Mucosa of stomach (tissue), 1 donor: ENCODE results near the gene CCDC88C.
"Not testable (repeated sequence)": the region's sequence is repeated elsewhere in the genome, so short reads cannot be mapped to it uniquely, and the experiment has no call there.

Experiments
- H3K27me3 ChIP-seq: one replicate; pipeline ENCODE4 v1.7.0; 2013; ENCODE audit warnings: mild to moderate bottlenecking, low read length; ENCODE audit not compliant: control insufficient read depth, insufficient read depth
- H3K36me3 ChIP-seq: one replicate; pipeline ENCODE4 v1.7.0; 2013; ENCODE audit warnings: low read length; ENCODE audit not compliant: control insufficient read depth, insufficient read depth
- H3K4me1 ChIP-seq: one replicate; pipeline ENCODE4 v1.7.0; 2013; ENCODE audit warnings: mild to moderate bottlenecking, low read length; ENCODE audit not compliant: control insufficient read depth, insufficient read depth
- H3K4me3 ChIP-seq: one replicate; pipeline ENCODE4 v1.7.0; 2013; ENCODE audit warnings: low read length
- H3K9ac ChIP-seq: one replicate; pipeline ENCODE4 v1.7.0; 2013; ENCODE audit warnings: mild to moderate bottlenecking, low read length, moderate library complexity
- H3K9me3 ChIP-seq: one replicate; pipeline ENCODE4 v1.7.0; 2013; ENCODE audit warnings: mild to moderate bottlenecking, low read length, moderate library complexity; ENCODE audit not compliant: control insufficient read depth
- donor health status: Pancreatic carcinoma.

The CCDC88C gene

GRCh38 chr14:91233936-91234790 is 183.5 kb downstream of the CCDC88C start:
- Histone ChIP-seq H3K27me3 (no peaks in the 10 kb centered on the region), H3K9me3 (no peaks in the 10 kb centered on the region), H3K36me3 (peaks cover 6% of the 10 kb centered on the region), H3K4me3 (no peak overlapping the region), H3K9ac (no peak overlapping the region), H3K4me1 (peaks cover 5% of the 10 kb centered on the region)

- peaks cover 6% of the 10 kb centered on the region for H3K36me3 ChIP-seq
- H3K9ac ChIP-seq, result no peak overlapping the region
- H3K9me3 ChIP-seq, result no peaks in the 10 kb centered on the region
- peaks cover 5% of the 10 kb centered on the region for H3K4me1 ChIP-seq
- no peaks in the 10 kb centered on the region for H3K27me3 ChIP-seq
- H3K4me3 ChIP-seq, result no peak overlapping the region
Measured at GRCh38 chr14:91232603-91233002, 185.0 kb downstream of the CCDC88C start.

- Histone ChIP-seq H3K27me3 (no peaks in the 10 kb centered on the region), H3K4me1 (peaks cover 5% of the 10 kb centered on the region), H3K9me3 (no peaks in the 10 kb centered on the region), H3K4me3 (no peak overlapping the region), H3K36me3 (peaks cover 6% of the 10 kb centered on the region), H3K9ac (no peak overlapping the region)
Measured at GRCh38 chr14:91232052-91232451, 185.6 kb downstream of the CCDC88C start.

- H3K9ac ChIP-seq, result no peak overlapping the region
- no peaks in the 10 kb centered on the region for H3K27me3 ChIP-seq
- no peak overlapping the region for H3K4me3 ChIP-seq
- peaks cover 6% of the 10 kb centered on the region for H3K36me3 ChIP-seq
- peaks cover 5% of the 10 kb centered on the region for H3K4me1 ChIP-seq
- H3K9me3 ChIP-seq, result no peaks in the 10 kb centered on the region
Measured at GRCh38 chr14:91231446-91231845, 186.2 kb downstream of the CCDC88C start.

GRCh38 chr14:91230397-91231035 is 187.1 kb downstream of the CCDC88C start:
- no peak overlapping the region for H3K9ac ChIP-seq
- peaks cover 6% of the 10 kb centered on the region for H3K36me3 ChIP-seq
- H3K4me1 ChIP-seq, result peaks cover 5% of the 10 kb centered on the region
- no peaks in the 10 kb centered on the region for H3K9me3 ChIP-seq
- no peak overlapping the region for H3K4me3 ChIP-seq
- no peaks in the 10 kb centered on the region for H3K27me3 ChIP-seq

GRCh38 chr14:91229743-91230200 is 187.8 kb downstream of the CCDC88C start:
- Histone ChIP-seq H3K27me3 (no peaks in the 10 kb centered on the region), H3K9me3 (no peaks in the 10 kb centered on the region), H3K36me3 (peaks cover 6% of the 10 kb centered on the region), H3K9ac (no peak overlapping the region), H3K4me3 (no peak overlapping the region), H3K4me1 (peaks cover 5% of the 10 kb centered on the region)

- no peak overlapping the region for H3K4me3 ChIP-seq
- peaks cover 6% of the 10 kb centered on the region for H3K36me3 ChIP-seq
- no peaks in the 10 kb centered on the region for H3K9me3 ChIP-seq
- no peaks in the 10 kb centered on the region for H3K27me3 ChIP-seq
- peaks cover 5% of the 10 kb centered on the region for H3K4me1 ChIP-seq
- H3K9ac ChIP-seq, result no peak overlapping the region
Measured at GRCh38 chr14:91229005-91229382, 188.6 kb downstream of the CCDC88C start.

- Histone ChIP-seq H3K9me3 (no peaks in the 10 kb centered on the region), H3K27me3 (no peaks in the 10 kb centered on the region), H3K36me3 (peaks cover 6% of the 10 kb centered on the region), H3K9ac (no peak overlapping the region), H3K4me1 (peaks cover 5% of the 10 kb centered on the region), H3K4me3 (no peak overlapping the region)
Measured at GRCh38 chr14:91228112-91229004, 189.3 kb downstream of the CCDC88C start.

- H3K4me1 ChIP-seq, result peaks cover 5% of the 10 kb centered on the region
- H3K9me3 ChIP-seq, result no peaks in the 10 kb centered on the region
- H3K4me3 ChIP-seq, result no peak overlapping the region
- no peak overlapping the region for H3K9ac ChIP-seq
- H3K27me3 ChIP-seq, result no peaks in the 10 kb centered on the region
- peaks cover 6% of the 10 kb centered on the region for H3K36me3 ChIP-seq
Measured at GRCh38 chr14:91227183-91227628, 190.4 kb downstream of the CCDC88C start.

GRCh38 chr14:91226360-91226759 is 191.3 kb downstream of the CCDC88C start:
- not testable (repeated sequence) for H3K9ac ChIP-seq, H3K9me3 ChIP-seq, H3K4me1 ChIP-seq, H3K27me3 ChIP-seq, H3K4me3 ChIP-seq, H3K36me3 ChIP-seq

GRCh38 chr14:91225025-91225424 is 192.6 kb downstream of the CCDC88C start:
- no peaks in the 10 kb centered on the region for H3K4me1 ChIP-seq
- H3K4me3 ChIP-seq, result no peak overlapping the region
- H3K36me3 ChIP-seq, result no peaks in the 10 kb centered on the region
- no peak overlapping the region for H3K9ac ChIP-seq
- H3K9me3 ChIP-seq, result no peaks in the 10 kb centered on the region
- H3K27me3 ChIP-seq, result no peaks in the 10 kb centered on the region
